CD14-positive monocyte (primary cell): ENCODE data around the gene FOXO6. TPM values are rescaled to one million over a fixed set of nuclear protein-coding genes. Genes with fewer than 3 reads are reported as not detected.

Experiments used
- DNase-seq, 3 donors: peaks; one replicate each; pipeline ENCODE4 v3.0.0-alpha.2; 2011 to 2022
- H2AFZ ChIP-seq: 2 replicates; pipeline ENCODE4 v1.6.0; 2012; ENCODE audit warnings: mild to moderate bottlenecking, low read depth, low read length, inconsistent platforms; ENCODE audit not compliant: insufficient read depth, poor library complexity, severe bottlenecking
- H3K27ac ChIP-seq, 2 donors: 1 replicate in 1 of 2; 2 replicates in 1 of 2; pipeline ENCODE4 v1.5.1; 2012 to 2013; ENCODE audit warnings: low read length in 2 of 2, control low read depth in 1 of 2, inconsistent platforms in 1 of 2, low read depth in 1 of 2, mild to moderate bottlenecking in 1 of 2
- H3K27me3 ChIP-seq, 2 donors: one replicate each; pipeline versions ENCODE4 v1.6.0 to v1.6.1; 2011 to 2013; ENCODE audit warnings: low read length in 2 of 2; ENCODE audit not compliant: control insufficient read depth in 2 of 2, insufficient read depth in 2 of 2
- H3K36me3 ChIP-seq, 2 donors: replicated peaks in 1 of 2; 1 replicate in 1 of 2; 2 replicates in 1 of 2; pipeline versions ENCODE4 v1.5.1 to v1.6.1; 2012 to 2013; ENCODE audit warnings: low read length in 2 of 2, control low read depth in 1 of 2, inconsistent platforms in 1 of 2, mild to moderate bottlenecking in 1 of 2; ENCODE audit not compliant: insufficient read depth in 2 of 2, control insufficient read depth in 1 of 2
- H3K4me1 ChIP-seq, 2 donors: 1 replicate in 1 of 2; 2 replicates in 1 of 2; pipeline versions ENCODE4 v1.5.1 to v1.6.1; 2012 to 2013; ENCODE audit warnings: low read length in 2 of 2, control low read depth in 1 of 2, inconsistent platforms in 1 of 2, mild to moderate bottlenecking in 1 of 2, moderate library complexity in 1 of 2; ENCODE audit not compliant: insufficient read depth in 2 of 2, control insufficient read depth in 1 of 2
- H3K4me2 ChIP-seq: replicated peaks from 2 replicates; pipeline ENCODE3; 2012; ENCODE audit warnings: low read length, moderate library complexity, mild to moderate bottlenecking; ENCODE audit not compliant: poor library complexity, severe bottlenecking; ENCODE audit errors: extremely low read depth
- H3K4me3 ChIP-seq, 3 experiments: fragments of 200-600 bp in 1 of 3; sonication (generic) in 1 of 3; replicated peaks in 1 of 3; 1 replicate in 2 of 3; 2 replicates in 1 of 3; pipeline ENCODE4 v1.5.1; 2011 to 2013; ENCODE audit warnings: low read length in 3 of 3, mild to moderate bottlenecking in 3 of 3, control low read depth in 2 of 3, low read depth in 2 of 3, inconsistent platforms in 1 of 3, moderate library complexity in 1 of 3
- H3K79me2 ChIP-seq: 2 replicates; pipeline ENCODE4 v1.6.0; 2012; ENCODE audit warnings: mild to moderate bottlenecking, control low read depth, inconsistent platforms, low read length, moderate library complexity; ENCODE audit not compliant: insufficient read depth
- H3K9ac ChIP-seq: 2 replicates; pipeline ENCODE4 v1.6.0; 2017; ENCODE audit warnings: low read length, mild to moderate bottlenecking; ENCODE audit not compliant: insufficient read depth, poor library complexity, severe bottlenecking
- H3K9me3 ChIP-seq, 2 donors: replicated peaks in 1 of 2; 1 replicate in 1 of 2; 2 replicates in 1 of 2; pipeline versions ENCODE4 v1.5.1 to v1.6.1; 2012 to 2013; ENCODE audit warnings: low read length in 2 of 2, control low read depth in 1 of 2; ENCODE audit not compliant: control insufficient read depth in 1 of 2, insufficient read depth in 1 of 2
- H4K20me1 ChIP-seq: 2 replicates; pipeline ENCODE4 v1.6.0; 2012; ENCODE audit warnings: mild to moderate bottlenecking, low read length, control low read depth, moderate library complexity; ENCODE audit not compliant: insufficient read depth
- H3K27ac Mint-ChIP-seq, 7 donors: one replicate each; pipeline ENCODE4 v1.8.0; 2020; ENCODE audit warnings: mild to moderate bottlenecking in 7 of 7, mixed read lengths in 7 of 7, moderate library complexity in 6 of 7, inconsistent platforms in 2 of 7
- H3K27me3 Mint-ChIP-seq, 3 donors: one replicate each; pipeline ENCODE4 v1.8.0; 2021 to 2022; ENCODE audit warnings: low read depth in 3 of 3, mild to moderate bottlenecking in 3 of 3, mixed read lengths in 3 of 3, moderate library complexity in 3 of 3, inconsistent platforms in 1 of 3
- H3K36me3 Mint-ChIP-seq, 2 donors: one replicate each; pipeline ENCODE4 v1.8.0; 2020; ENCODE audit warnings: mixed read lengths in 2 of 2, inconsistent platforms in 1 of 2, mild to moderate bottlenecking in 1 of 2
- H3K4me1 Mint-ChIP-seq: one replicate; pipeline ENCODE4 v1.8.0; 2020; ENCODE audit warnings: mild to moderate bottlenecking, mixed read lengths
- H3K4me3 Mint-ChIP-seq, 2 donors: one replicate each; pipeline ENCODE4 v1.8.0; 2020; ENCODE audit warnings: mild to moderate bottlenecking in 2 of 2, mixed read lengths in 2 of 2, moderate library complexity in 1 of 2
- H3K9me3 Mint-ChIP-seq, 7 donors: one replicate each; pipeline ENCODE4 v1.8.0; 2020 to 2022; ENCODE audit warnings: mixed read lengths in 7 of 7, mild to moderate bottlenecking in 6 of 7, moderate library complexity in 6 of 7, inconsistent platforms in 2 of 7
- WGBS: methylation state at CpG from one replicate; pipeline ENCODE4 v1.1.5; 2013; ENCODE audit warnings: missing lambda C conversion rate; ENCODE audit not compliant: insufficient coverage; 5-methylcytosine and 5-hydroxymethylcytosine counted together
- intact Hi-C, 2 donors: fragments of 100-400 bp; cut with micrococcal nuclease; formaldehyde crosslinking; loops; one replicate each; pipeline versions ENCODE4 v1.15.0 to v1.15.1; 2023
- polyA plus RNA-seq, 3 donors: library from polyadenylated mRNA; depleted of rRNA in 1 of 3; unstranded in 2 of 3; stranded (reverse) in 1 of 3; fragments of 300-500 nt in 2 of 3; fragments of >200 nt in 1 of 3; fragmentation: Illumina TruSeq in 2 of 3; gene quantifications; 1 replicate in 2 of 3; 2 replicates in 1 of 3; pipeline ENCODE4 v1.2.3, GENCODE V29; 2012 to 2021
- TF ChIP-seq, protein P1 (sequence below): fragments of 200-600 bp; IDR thresholded peaks from one replicate; pipeline ENCODE4 v1.8.0; 2022; ENCODE audit warnings: antibody characterized with exemption, mild to moderate bottlenecking

The FOXO6 gene
- polyA plus RNA-seq, 3 donors: 0.05 TPM; not detected in 2

DNA sequence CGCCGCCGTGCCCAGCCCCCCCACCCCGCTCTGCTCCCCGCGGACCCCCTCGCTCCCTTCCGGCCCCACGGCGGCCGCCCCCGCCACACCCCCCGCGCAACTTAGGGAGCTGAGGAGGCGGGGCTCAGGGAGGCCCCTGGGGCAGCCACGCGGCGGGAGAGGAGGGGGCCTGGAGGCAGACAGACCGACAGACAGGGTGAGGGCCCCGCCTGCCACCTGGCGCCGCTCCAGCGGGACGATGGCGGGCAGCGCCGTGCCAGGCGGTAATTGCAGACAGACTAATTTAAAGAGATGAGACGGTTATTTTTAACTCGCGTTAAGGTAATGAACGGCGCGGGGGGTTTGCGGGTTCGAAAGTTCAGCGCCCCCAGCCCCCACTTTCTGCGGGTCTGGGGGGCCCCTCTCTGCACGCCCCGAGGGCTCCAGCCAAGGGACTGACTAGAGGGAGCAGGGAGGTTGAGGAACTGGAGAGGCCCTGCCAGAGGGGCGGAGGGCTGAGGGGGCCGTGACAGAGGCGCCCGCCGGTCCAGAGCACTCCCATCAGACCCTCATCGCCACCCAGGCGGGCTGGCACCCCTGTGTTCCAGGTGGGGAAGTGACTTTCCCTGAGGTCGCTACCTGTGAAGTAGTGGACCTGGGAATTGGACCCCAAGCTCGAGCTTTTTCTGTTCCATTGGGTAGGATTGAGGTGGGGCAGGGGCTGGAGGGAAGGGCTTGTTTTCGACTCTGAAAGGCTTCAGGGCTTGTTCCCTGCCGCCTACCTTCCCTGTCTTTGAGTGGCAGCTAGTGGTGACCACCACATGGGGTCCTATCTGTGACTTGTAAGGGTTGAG, 5.4 kb downstream of the FOXO6 start:
- Histone ChIP-seq H3K27ac (no peak overlapping the region), H3K4me1 (peaks cover 15 to 28% of the 10 kb centered on the region in 2 donors), H3K4me2 (peak overlapping the region; percentile 48), H3K27me3 (peaks cover 41 to 64% of the 10 kb centered on the region in 2 donors), H3K9me3 (peaks cover 0 to 9% of the 10 kb centered on the region in 2 donors), H3K36me3 (no peaks in the 10 kb centered on the region), H2AFZ (no peak overlapping the region), H4K20me1 (no peaks in the 10 kb centered on the region), H3K9ac (no peak overlapping the region), H3K4me3 (peak overlapping the region in 1 of 3 experiments; percentile 51), H3K79me2 (no peaks in the 10 kb centered on the region)
- H3K27ac Mint-ChIP-seq: peak overlapping the region in 1 of 7 donors; percentile 68
- H3K9me3 Mint-ChIP-seq: peaks cover 0 to 17% (median 6%) of the 10 kb centered on the region in 7 donors
- H3K4me3 Mint-ChIP-seq: peak overlapping the region in 1 of 2 donors; percentile 80
- intact Hi-C loops: no loop called here
- no peak for DNase-seq
- H3K27me3 Mint-ChIP-seq: peaks cover 67 to 74% (median 67%) of the 10 kb centered on the region in 3 donors
- peaks cover 0 to 2% of the 10 kb centered on the region in 2 donors for H3K36me3 Mint-ChIP-seq
- TF ChIP-seq, protein P1, sequence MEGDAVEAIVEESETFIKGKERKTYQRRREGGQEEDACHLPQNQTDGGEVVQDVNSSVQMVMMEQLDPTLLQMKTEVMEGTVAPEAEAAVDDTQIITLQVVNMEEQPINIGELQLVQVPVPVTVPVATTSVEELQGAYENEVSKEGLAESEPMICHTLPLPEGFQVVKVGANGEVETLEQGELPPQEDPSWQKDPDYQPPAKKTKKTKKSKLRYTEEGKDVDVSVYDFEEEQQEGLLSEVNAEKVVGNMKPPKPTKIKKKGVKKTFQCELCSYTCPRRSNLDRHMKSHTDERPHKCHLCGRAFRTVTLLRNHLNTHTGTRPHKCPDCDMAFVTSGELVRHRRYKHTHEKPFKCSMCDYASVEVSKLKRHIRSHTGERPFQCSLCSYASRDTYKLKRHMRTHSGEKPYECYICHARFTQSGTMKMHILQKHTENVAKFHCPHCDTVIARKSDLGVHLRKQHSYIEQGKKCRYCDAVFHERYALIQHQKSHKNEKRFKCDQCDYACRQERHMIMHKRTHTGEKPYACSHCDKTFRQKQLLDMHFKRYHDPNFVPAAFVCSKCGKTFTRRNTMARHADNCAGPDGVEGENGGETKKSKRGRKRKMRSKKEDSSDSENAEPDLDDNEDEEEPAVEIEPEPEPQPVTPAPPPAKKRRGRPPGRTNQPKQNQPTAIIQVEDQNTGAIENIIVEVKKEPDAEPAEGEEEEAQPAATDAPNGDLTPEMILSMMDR: no peak
- H3K4me1 Mint-ChIP-seq: peaks cover 8% of the 10 kb centered on the region
- under 1% methylated on average over 32 of the region's 51 CpGs for WGBS

DNA sequence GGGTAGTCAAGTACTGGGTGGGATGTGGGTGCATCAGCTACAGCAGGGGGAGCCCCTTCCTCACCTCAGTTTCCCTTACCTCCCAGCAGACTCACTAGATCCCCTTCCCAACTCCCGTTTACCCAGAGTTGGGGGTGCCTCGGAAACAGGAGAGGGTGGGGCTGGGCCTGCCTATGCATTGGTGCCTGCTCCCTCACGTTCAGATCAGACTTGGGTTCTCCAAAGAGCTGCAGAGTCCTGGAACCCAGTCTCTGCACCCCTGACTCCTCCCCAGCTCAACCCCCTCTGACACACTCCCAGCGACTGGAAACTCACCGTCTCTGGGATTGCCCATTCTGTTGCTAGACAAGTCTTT, 6.0 kb downstream of the FOXO6 start:
- Mint-ChIP-seq H3K27me3 (peaks cover 64 to 69% (median 64%) of the 10 kb centered on the region in 3 donors), H3K4me3 (peak overlapping the region in 1 of 2 donors; percentile 80), H3K27ac (peak overlapping the region in 1 of 7 donors; percentile 68), H3K36me3 (peaks cover 0 to 2% of the 10 kb centered on the region in 2 donors), H3K4me1 (peaks cover 11% of the 10 kb centered on the region), H3K9me3 (peaks cover 0 to 15% (median 6%) of the 10 kb centered on the region in 7 donors)
- Histone ChIP-seq H3K79me2 (no peaks in the 10 kb centered on the region), H3K9me3 (peaks cover 0 to 9% of the 10 kb centered on the region in 2 donors), H3K4me3 (no peak overlapping the region), H3K4me1 (peaks cover 18 to 28% of the 10 kb centered on the region in 2 donors), H3K27ac (no peak overlapping the region), H2AFZ (no peak overlapping the region), H4K20me1 (no peaks in the 10 kb centered on the region), H3K9ac (no peak overlapping the region), H3K36me3 (no peaks in the 10 kb centered on the region), H3K27me3 (peaks cover 38 to 61% of the 10 kb centered on the region in 2 donors), H3K4me2 (no peak overlapping the region)
- no peak for DNase-seq
- WGBS: 92% methylated on average over 2 of the region's 5 CpGs
- intact Hi-C loops: no loop called here
- TF ChIP-seq, protein P1: no peak
